ENCODE measurements around the gene SHMT1.
"Not testable (repeated sequence)": the region's sequence is repeated elsewhere in the genome, so short reads cannot be mapped to it uniquely, and the experiment has no call there.

Gene SHMT1
- 5.9 to 10.2 reads per million in 2 donors for total RNA-seq

GRCh38 chr17:18363101-18364049 lies at the start of gene SHMT1:
Gene SHMT1, minus strand, starts transcription at chr17:18363550. Its CDS starts 7,569 bp downstream, at chr17:18355981.
- peak; percentile 83 to 93 (median 86) for DNase-seq

- DNase-seq = not testable (repeated sequence)
These were observed 48.7 kb upstream of the SHMT1 start for GRCh38 chr17:18412001-18412538.

GRCh38 chr17:18411377-18411864 lies 48.1 kb upstream of the SHMT1 start:
- peak in 1 of 5 experiments; percentile 19 for DNase-seq

- not testable (repeated sequence) for DNase-seq
These were observed 47.4 kb upstream of the SHMT1 start for GRCh38 chr17:18410736-18411135.

- not testable (repeated sequence) for DNase-seq
These were observed 46.0 kb upstream of the SHMT1 start for GRCh38 chr17:18409321-18409720.

- DNase-seq = peak in 1 of 5 experiments; percentile 33
These were observed 45.6 kb upstream of the SHMT1 start for GRCh38 chr17:18408906-18409305.

GRCh38 chr17:18403604-18404003 lies 40.3 kb upstream of the SHMT1 start:
- DNase-seq = not testable (repeated sequence)

- DNase-seq = not testable (repeated sequence)
These were observed 39.8 kb upstream of the SHMT1 start for GRCh38 chr17:18403166-18403565.

- not testable (repeated sequence) for DNase-seq
These were observed 38.7 kb upstream of the SHMT1 start for GRCh38 chr17:18401872-18402590.

- DNase-seq = not testable (repeated sequence)
These were observed 25.4 kb upstream of the SHMT1 start for GRCh38 chr17:18388728-18389127.

GRCh38 chr17:18388266-18388665 lies 24.9 kb upstream of the SHMT1 start:
- DNase-seq = not testable (repeated sequence)

GRCh38 chr17:18387583-18387982 lies 24.2 kb upstream of the SHMT1 start:
- not testable (repeated sequence) for DNase-seq

- not testable (repeated sequence) for DNase-seq
These were observed 20.9 kb upstream of the SHMT1 start for GRCh38 chr17:18384271-18384670.

GRCh38 chr17:18383079-18383481 lies 19.7 kb upstream of the SHMT1 start:
- peak in 2 of 5 experiments; percentile 6 to 65 for DNase-seq

GRCh38 chr17:18382441-18383078 lies 19.2 kb upstream of the SHMT1 start:
- no peak for DNase-seq

GRCh38 chr17:18381953-18382245 lies 18.5 kb upstream of the SHMT1 start:
- no peak for DNase-seq

GRCh38 chr17:18381158-18381952 lies 18.0 kb upstream of the SHMT1 start:
- no peak for DNase-seq

- no peak for DNase-seq
These were observed 17.3 kb upstream of the SHMT1 start for GRCh38 chr17:18380471-18381157.

GRCh38 chr17:18379246-18380146 lies 16.1 kb upstream of the SHMT1 start:
- DNase-seq = no peak

GRCh38 chr17:18378614-18379013 lies 15.3 kb upstream of the SHMT1 start:
- not testable (repeated sequence) for DNase-seq

Measured in T-helper 2 cell (primary cell).